ENCODE measurements around the gene VIL1. TPM values are rescaled to one million over a fixed set of nuclear protein-coding genes. Genes with fewer than 3 reads are reported as not detected.

Gene VIL1
- total and polyA plus RNA-seq, 9 of the 15 experiments (the other 6 are each of a cell fraction or from before 2014, with no cell fraction given), result 0.51 to 2.7 (median 1.2) TPM

DNA sequence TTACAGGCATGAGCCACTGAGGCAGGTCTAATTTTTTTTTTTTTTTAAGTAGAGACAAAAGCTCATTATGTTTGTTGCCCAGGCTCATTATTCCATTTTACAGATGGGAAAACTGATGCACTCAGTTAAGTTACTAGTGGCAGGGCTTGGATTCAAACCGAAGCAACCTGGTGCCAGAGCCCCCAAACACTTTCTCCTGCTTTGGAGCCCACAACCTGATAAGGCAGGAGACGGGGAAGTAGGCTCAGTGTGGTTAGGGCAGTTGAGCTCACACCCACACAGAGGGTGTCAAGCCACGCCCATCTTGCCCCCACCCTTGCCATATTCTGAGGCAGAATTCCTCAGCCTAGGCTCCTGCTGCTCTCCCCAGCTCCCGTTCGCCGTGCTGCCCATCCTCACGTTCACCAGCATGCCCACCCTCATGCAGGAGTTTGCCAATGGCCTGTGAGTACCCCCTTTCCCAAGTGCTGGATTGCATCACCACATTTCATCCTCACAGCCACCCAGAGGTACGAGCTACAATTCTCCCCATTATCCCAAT is 25.1 kb upstream of the VIL1 start (continued):
- no peak for TF ChIP-seq ZNF347 (CRISPR knock-in tag; IDR thresholded peaks at IDR 0.05; ENCODE audit: low read depth)
- TF ChIP-seq CTBP1 (IDR thresholded peaks at IDR 0.05; ENCODE audit: borderline replicate concordance), result peak; percentile 55; the same call in 1 of the 2 replicates
- TF ChIP-seq EP300 (IDR thresholded peaks at IDR 0.05; ENCODE audit: low read length), result 0 out of 2 replicates have a peak, but pooled peaks have one; percentile 18
- no peak for TF ChIP-seq ZBTB17 (CRISPR knock-in tag; IDR thresholded peaks at IDR 0.05)

DNA sequence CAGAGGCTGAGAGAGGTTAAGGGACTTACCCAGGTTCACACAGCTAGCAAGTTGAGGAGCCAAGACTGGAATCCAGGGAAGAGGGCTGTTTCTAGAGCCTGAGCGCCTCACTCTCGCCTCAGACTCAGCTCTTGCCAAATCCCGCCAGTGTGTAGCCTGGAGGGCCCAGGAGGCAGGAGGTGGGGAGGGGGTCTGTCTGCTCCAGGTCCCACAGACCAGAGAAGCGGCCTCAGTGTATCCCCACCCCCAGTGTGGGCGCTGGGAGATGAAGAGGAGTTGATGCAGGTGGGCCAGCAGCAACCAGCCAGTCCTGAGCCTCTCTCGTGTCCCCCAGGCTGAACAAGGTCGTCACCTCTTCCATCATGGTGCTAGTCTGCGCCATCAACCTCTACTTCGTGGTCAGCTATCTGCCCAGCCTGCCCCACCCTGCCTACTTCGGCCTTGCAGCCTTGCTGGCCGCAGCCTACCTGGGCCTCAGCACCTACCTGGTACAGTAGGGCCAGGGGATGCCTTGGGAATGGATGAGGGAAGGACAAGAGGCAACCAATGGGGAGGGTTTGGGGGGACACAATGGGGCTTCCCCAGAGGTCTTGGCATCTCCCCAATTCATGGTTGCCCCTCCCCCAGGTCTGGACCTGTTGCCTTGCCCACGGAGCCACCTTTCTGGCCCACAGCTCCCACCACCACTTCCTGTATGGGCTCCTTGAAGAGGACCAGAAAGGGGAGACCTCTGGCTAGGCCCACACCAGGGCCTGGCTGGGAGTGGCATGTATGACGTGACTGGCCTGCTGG is 24.4 kb upstream of the VIL1 start:
- FAIRE-seq, result no peak
- in situ Hi-C loops (cut with MboI) (loop anchor here (5.0 kb wide), 1 partner anchor 107 kb away; no protein-coding TSS in a partner anchor), intact Hi-C loops (cut with micrococcal nuclease) (loop anchor here (5.0 kb wide), 1 partner anchor 173 kb away; the partner anchor contains the start of genes CNOT9 and USP37)
- 25% methylated on average over 11 of the region's 13 CpGs for WGBS (ENCODE audit: insufficient coverage, low coverage, missing lambda C conversion rate)
- no peaks in the 10 kb centered on the region for H4K20me1 ChIP-seq (replicated peaks; ENCODE audit: control insufficient read depth, insufficient read depth, low read length)
- BruUV-seq (replicated peaks), result no TSS peak
- H3K9me1 ChIP-seq (ENCODE audit: control insufficient read depth, insufficient read depth, low read length), result no peaks in the 10 kb centered on the region
- peak overlapping the region; percentile 57 for H3K4me3 ChIP-seq
- peak overlapping the region; percentile 90 for H3K27ac ChIP-seq (ENCODE audit: extremely low read depth, low read depth, low read length)
- peak in 2 of 4 experiments; percentile 6 to 38 for DNase-seq (ENCODE audit: extremely low read depth in 1 of 4, low spot score in 3 of 4)
- H3K79me2 ChIP-seq (ENCODE audit: control insufficient read depth, insufficient read depth, low read length), result peaks cover 49% of the 10 kb centered on the region
- ATAC-seq, result no peak
- H3K9me3 ChIP-seq (replicated peaks; ENCODE audit: control insufficient read depth, insufficient read depth, low read depth, low read length), result no peaks in the 10 kb centered on the region
- peaks cover 20 to 64% of the 10 kb centered on the region in 2 experiments for H3K4me1 ChIP-seq (replicated peaks in 1 of 2; ENCODE audit: control insufficient read depth in 2 of 2, insufficient read depth in 2 of 2, low read length in 2 of 2)
- H3K9ac ChIP-seq (ENCODE audit: insufficient read depth in 1 of 2, low read depth in 2 of 2, low read length in 2 of 2), result peak overlapping the region; percentile 73 to 88
- ChIA-PET CTCF (ENCODE audit: low intra/inter-chr PET ratio) (interaction anchor here (2.0 kb wide), 1 partner anchor 122 kb away, joined by 8 read pairs; no protein-coding TSS in a partner anchor), POLR2A (interaction anchor here (0.6 to 2.2 kb wide), 14 partner anchors 9 to 123 kb away, joined by 3 to 9 read pairs (median 3); no protein-coding TSS in a partner anchor)
- no peaks in the 10 kb centered on the region for H3K36me3 ChIP-seq (ENCODE audit: control insufficient read depth, insufficient read depth, low read length)
- H3K4me2 ChIP-seq (ENCODE audit: insufficient read depth, low read length), result peak overlapping the region; percentile 91
- H3K27me3 ChIP-seq (ENCODE audit: control insufficient read depth in 2 of 2, insufficient read depth in 2 of 2, low read length in 2 of 2), result no peaks in the 10 kb centered on the region
- H2AFZ ChIP-seq (ENCODE audit: low read depth, low read length), result peak overlapping the region; percentile 67
- TF ChIP-seq, protein P1, sequence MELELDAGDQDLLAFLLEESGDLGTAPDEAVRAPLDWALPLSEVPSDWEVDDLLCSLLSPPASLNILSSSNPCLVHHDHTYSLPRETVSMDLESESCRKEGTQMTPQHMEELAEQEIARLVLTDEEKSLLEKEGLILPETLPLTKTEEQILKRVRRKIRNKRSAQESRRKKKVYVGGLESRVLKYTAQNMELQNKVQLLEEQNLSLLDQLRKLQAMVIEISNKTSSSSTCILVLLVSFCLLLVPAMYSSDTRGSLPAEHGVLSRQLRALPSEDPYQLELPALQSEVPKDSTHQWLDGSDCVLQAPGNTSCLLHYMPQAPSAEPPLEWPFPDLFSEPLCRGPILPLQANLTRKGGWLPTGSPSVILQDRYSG (tag; conservative IDR thresholded peaks at IDR 0.05; ENCODE audit: low read depth), result no peak
- TF ChIP-seq CBFA2T2 (conservative IDR thresholded peaks at IDR 0.05) (no peak), CREM (IDR thresholded peaks at IDR 0.05; ENCODE audit: low read depth) (peak; percentile 55), BRD9 (IDR thresholded peaks at IDR 0.05; ENCODE audit: low read depth, partially characterized antibody) (no peak), ZNF197 (CRISPR knock-in tag; IDR thresholded peaks at IDR 0.05; ENCODE audit: low read depth) (no peak), MITF (IDR thresholded peaks at IDR 0.05) (no peak), NBN (IDR thresholded peaks at IDR 0.05; ENCODE audit: low read depth) (no peak), DDX20 (tag; IDR thresholded peaks at IDR 0.05; ENCODE audit: low read depth) (no peak)
- TF ChIP-seq, protein P2, sequence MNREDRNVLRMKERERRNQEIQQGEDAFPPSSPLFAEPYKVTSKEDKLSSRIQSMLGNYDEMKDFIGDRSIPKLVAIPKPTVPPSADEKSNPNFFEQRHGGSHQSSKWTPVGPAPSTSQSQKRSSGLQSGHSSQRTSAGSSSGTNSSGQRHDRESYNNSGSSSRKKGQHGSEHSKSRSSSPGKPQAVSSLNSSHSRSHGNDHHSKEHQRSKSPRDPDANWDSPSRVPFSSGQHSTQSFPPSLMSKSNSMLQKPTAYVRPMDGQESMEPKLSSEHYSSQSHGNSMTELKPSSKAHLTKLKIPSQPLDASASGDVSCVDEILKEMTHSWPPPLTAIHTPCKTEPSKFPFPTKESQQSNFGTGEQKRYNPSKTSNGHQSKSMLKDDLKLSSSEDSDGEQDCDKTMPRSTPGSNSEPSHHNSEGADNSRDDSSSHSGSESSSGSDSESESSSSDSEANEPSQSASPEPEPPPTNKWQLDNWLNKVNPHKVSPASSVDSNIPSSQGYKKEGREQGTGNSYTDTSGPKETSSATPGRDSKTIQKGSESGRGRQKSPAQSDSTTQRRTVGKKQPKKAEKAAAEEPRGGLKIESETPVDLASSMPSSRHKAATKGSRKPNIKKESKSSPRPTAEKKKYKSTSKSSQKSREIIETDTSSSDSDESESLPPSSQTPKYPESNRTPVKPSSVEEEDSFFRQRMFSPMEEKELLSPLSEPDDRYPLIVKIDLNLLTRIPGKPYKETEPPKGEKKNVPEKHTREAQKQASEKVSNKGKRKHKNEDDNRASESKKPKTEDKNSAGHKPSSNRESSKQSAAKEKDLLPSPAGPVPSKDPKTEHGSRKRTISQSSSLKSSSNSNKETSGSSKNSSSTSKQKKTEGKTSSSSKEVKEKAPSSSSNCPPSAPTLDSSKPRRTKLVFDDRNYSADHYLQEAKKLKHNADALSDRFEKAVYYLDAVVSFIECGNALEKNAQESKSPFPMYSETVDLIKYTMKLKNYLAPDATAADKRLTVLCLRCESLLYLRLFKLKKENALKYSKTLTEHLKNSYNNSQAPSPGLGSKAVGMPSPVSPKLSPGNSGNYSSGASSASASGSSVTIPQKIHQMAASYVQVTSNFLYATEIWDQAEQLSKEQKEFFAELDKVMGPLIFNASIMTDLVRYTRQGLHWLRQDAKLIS (CRISPR knock-in tag; IDR thresholded peaks at IDR 0.05), result 0 out of 2 replicates have a peak, but pooled peaks have one; percentile 51

Measured in K562 (cell line).